AG04449 (cell line): ENCODE results near the gene CCT8.
A peak's percentile ranks its signal among the peaks of the same experiment; 100 is the strongest.

Experiments
- CTCF ChIA-PET: fragments of 350-600 bp; formaldehyde crosslinking; extraction: SDS; loops from one replicate; lab custom pipeline; 2021; ENCODE audit warnings: antibody characterized with exemption; lab: Yijun Ruan, JAX
- POLR2A ChIA-PET: fragments of 400-600, 350-600 bp; formaldehyde crosslinking; extraction: SDS; loops from one replicate; lab custom pipeline; 2020; ENCODE audit warnings: antibody characterized with exemption, inconsistent platforms; lab: Yijun Ruan, JAX
- DNase-seq: peaks from one replicate; pipeline ENCODE4 v3.0.0-alpha.2; 2010; ENCODE audit warnings: low read depth, low spot score
- H3K4me3 ChIP-seq: 2 replicates; pipeline ENCODE4 v1.5.1; 2011; ENCODE audit warnings: low read depth, mild to moderate bottlenecking, control low read depth, low read length
- CTCF ChIP-seq: IDR thresholded peaks from one replicate; pipeline ENCODE4 v1.5.1; 2011; ENCODE audit warnings: mild to moderate bottlenecking, moderate library complexity, low read length, control low read depth, inconsistent platforms; ENCODE audit not compliant: insufficient read depth; ENCODE audit errors: missing control alignments

Gene CCT8

GRCh38 chr21:29075706-29076466 lies 2.4 kb upstream of the CCT8 start:
- DNase-seq, result no peak
- POLR2A ChIA-PET, result interaction anchor here (1.2 kb wide), 1 partner anchor 225 kb away, joined by 3 read pairs; no protein-coding TSS in a partner anchor
- no peak for TF ChIP-seq CTCF
- CTCF ChIA-PET, result interaction anchor here (1.5 to 2.6 kb wide), 2 partner anchors 11 to 59 kb away, joined by 3 to 11 read pairs; no protein-coding TSS in a partner anchor
- no peak overlapping the region for H3K4me3 ChIP-seq

GRCh38 chr21:29074783-29075182 lies 1.3 kb upstream of the CCT8 start:
- no peak overlapping the region for H3K4me3 ChIP-seq
- no peak for DNase-seq
- POLR2A ChIA-PET, result no interaction called here
- CTCF ChIA-PET, result interaction anchor here (0.9 to 1.6 kb wide), 5 partner anchors 12 to 228 kb away, joined by 3 read pairs; no protein-coding TSS in a partner anchor
- no peak for TF ChIP-seq CTCF

GRCh38 chr21:29074007-29074376 lies 544 bp upstream of the CCT8 start:
- ChIA-PET POLR2A (interaction anchor here (0.6 to 2.2 kb wide), 6 partner anchors 15 to 226 kb away, joined by 3 to 12 read pairs (median 4); partner anchors contain the start of genes BACH1 and USP16), CTCF (interaction anchor here (0.9 to 1.6 kb wide), 5 partner anchors 13 to 229 kb away, joined by 3 read pairs; no protein-coding TSS in a partner anchor)
- no peak for TF ChIP-seq CTCF
- H3K4me3 ChIP-seq, result peak overlapping the region; percentile 66
- no peak for DNase-seq

- no peak for DNase-seq
- POLR2A ChIA-PET, result interaction anchor here (1.2 to 2.2 kb wide), 2 partner anchors 48 to 227 kb away, joined by 11 to 12 read pairs; partner anchors contain the start of genes BACH1 and USP16
- no peak for TF ChIP-seq CTCF
- CTCF ChIA-PET, result interaction anchor here (1.1 kb wide), 1 partner anchor 14 kb away, joined by 3 read pairs; no protein-coding TSS in a partner anchor
- H3K4me3 ChIP-seq, result peak overlapping the region; percentile 98
Observed at GRCh38 chr21:29072873-29073221, 601 bp downstream of the CCT8 start.

GRCh38 chr21:29064850-29065481 lies 8.5 kb downstream of the CCT8 start:
- POLR2A ChIA-PET, result no interaction called here
- H3K4me3 ChIP-seq, result no peak overlapping the region
- no peak for DNase-seq
- no peak for TF ChIP-seq CTCF
- CTCF ChIA-PET, result no interaction called here

GRCh38 chr21:29056538-29057050 lies 16.9 kb downstream of the CCT8 start:
- no peak for TF ChIP-seq CTCF
- H3K4me3 ChIP-seq, result no peak overlapping the region
- CTCF ChIA-PET, result no interaction called here
- no peak for DNase-seq
- POLR2A ChIA-PET, result interaction anchor here (0.9 kb wide), 1 partner anchor 9 kb away, joined by 5 read pairs; no protein-coding TSS in a partner anchor
